Epithelial cell of esophagus (primary cell): ENCODE measurements around the gene GALNT7.

Experiments
- DNase-seq: peaks from one replicate; pipeline ENCODE4 v3.0.0; 2010; ENCODE audit warnings: low read depth
- H3K4me3 ChIP-seq: 2 replicates; pipeline ENCODE4 v1.5.1; 2011; ENCODE audit warnings: mild to moderate bottlenecking, low read length, control low read depth
- TF ChIP-seq, protein P1 (sequence below): IDR thresholded peaks from 2 replicates; pipeline ENCODE4 v1.5.1; 2011; ENCODE audit warnings: low read depth, mild to moderate bottlenecking, low read length, control low read depth, inconsistent platforms; ENCODE audit not compliant: insufficient read depth; ENCODE audit errors: missing control alignments

The GALNT7 gene

DNA sequence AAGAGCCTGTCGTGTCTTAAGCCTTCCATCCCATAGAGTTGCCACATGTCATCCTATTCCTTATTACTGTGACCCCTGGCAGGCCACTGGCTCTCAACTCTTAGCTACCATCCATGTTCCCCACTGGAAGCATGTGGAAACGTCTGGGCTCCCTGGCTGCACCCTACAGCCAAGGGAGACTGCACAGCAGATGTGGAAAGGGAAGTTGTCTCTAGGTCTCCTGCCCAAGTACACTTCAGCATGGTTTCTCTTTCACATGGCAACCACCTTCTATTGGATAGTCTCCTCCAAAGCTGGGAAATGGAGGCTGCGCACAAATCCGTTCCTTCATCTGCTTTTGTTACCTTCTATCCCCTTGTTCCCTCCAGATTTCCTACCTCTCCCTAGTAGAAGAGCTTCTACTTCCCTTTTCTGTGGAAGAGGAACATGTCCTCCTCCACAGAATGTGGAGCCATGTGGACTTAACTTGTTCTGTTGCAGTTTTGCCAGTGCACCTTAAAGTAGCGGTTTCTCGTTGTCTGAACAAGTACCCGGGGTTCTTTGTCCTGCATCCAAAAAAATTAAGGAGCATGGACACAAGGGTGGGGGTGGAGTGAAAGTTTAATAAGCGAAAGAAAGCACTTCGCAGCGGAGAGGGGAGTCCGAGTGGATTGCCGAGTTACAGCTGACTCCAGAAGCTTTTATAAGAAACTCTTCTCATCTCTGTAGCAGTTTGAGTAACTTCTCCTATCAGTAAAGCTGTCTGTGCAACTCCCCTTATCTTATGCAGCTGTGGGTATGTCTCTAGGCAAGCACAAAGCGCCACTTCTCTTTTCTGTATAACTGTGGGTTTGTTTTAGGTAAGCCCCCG, 113.0 kb downstream of the GALNT7 start:
- no peak for DNase-seq
- H3K4me3 ChIP-seq = no peak overlapping the region
- TF ChIP-seq, protein P1, sequence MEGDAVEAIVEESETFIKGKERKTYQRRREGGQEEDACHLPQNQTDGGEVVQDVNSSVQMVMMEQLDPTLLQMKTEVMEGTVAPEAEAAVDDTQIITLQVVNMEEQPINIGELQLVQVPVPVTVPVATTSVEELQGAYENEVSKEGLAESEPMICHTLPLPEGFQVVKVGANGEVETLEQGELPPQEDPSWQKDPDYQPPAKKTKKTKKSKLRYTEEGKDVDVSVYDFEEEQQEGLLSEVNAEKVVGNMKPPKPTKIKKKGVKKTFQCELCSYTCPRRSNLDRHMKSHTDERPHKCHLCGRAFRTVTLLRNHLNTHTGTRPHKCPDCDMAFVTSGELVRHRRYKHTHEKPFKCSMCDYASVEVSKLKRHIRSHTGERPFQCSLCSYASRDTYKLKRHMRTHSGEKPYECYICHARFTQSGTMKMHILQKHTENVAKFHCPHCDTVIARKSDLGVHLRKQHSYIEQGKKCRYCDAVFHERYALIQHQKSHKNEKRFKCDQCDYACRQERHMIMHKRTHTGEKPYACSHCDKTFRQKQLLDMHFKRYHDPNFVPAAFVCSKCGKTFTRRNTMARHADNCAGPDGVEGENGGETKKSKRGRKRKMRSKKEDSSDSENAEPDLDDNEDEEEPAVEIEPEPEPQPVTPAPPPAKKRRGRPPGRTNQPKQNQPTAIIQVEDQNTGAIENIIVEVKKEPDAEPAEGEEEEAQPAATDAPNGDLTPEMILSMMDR = no peak

DNA sequence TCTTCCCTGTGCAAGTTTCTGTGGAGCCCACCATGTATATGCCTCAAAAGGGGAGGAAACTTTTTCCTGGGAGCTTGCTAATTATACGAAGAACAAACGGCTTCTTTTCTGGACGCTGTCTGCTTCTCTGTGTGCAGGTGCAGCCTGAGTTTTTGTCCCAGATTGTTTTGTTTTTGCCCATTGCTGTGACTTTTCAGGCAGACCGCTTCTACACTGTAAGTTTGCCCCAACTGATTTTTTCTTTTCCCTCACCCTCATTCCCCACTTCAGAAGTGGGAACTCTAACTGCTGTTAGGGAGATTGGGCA, 113.6 kb downstream of the GALNT7 start:
- DNase-seq = no peak
- H3K4me3 ChIP-seq = no peak overlapping the region
- TF ChIP-seq, protein P1 = no peak

- no peak for DNase-seq
- H3K4me3 ChIP-seq = no peak overlapping the region
- TF ChIP-seq, protein P1 = no peak
Observed at GRCh38 chr4:173282626-173283025, 114.0 kb downstream of the GALNT7 start.

GRCh38 chr4:173284463-173284862, 115.9 kb downstream of the GALNT7 start:
- DNase-seq = no peak
- H3K4me3 ChIP-seq = no peak overlapping the region
- TF ChIP-seq, protein P1 = no peak

GRCh38 chr4:173287486-173287885, 118.9 kb downstream of the GALNT7 start:
- H3K4me3 ChIP-seq = no peak overlapping the region

DNA sequence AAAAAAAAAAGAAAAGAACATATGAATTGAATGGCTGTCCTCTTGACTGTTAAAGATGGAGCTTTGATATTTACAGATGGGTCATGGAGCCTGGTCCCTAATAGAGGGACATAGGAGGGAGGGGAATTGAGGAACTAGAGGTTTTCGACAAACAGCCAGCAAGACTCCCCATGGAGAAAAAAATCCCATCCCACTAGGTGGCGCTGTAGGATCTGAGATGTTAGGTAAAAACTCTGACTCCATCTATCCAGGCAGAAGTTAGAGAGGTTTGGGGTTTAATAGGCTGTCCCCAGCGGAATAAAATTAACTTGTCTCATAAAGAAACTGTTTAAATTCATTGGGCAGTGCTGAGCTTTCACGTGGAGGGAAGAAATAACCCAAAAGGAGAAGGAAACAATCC, 119.7 kb downstream of the GALNT7 start:
- TF ChIP-seq, protein P1 = peak; percentile 58
- no peak overlapping the region for H3K4me3 ChIP-seq
- peak; percentile 76 for DNase-seq

More at GRCh38 chr4:173287486-173287885, 118.9 kb downstream of the GALNT7 start:
- TF ChIP-seq, protein P1 = no peak
- DNase-seq = no peak
